H9 (cell line): Measurements from ENCODE around the gene ADAMTSL2. TPM values are rescaled to one million over a fixed set of nuclear protein-coding genes. Genes with fewer than 3 reads are reported as not detected.

ENCODE experiments used
- DNase-seq: peaks from one replicate; pipeline ENCODE4 v3.0.0-alpha.2; 2017
- H2AFZ ChIP-seq: one replicate; pipeline ENCODE4 v1.6.1; 2013; ENCODE audit warnings: mild to moderate bottlenecking, low read length, control low read depth, moderate library complexity
- H2AK5ac ChIP-seq: 2 replicates; pipeline ENCODE4 v1.6.1; 2013; ENCODE audit warnings: low read length, control low read depth, mixed read lengths; ENCODE audit not compliant: insufficient read length
- H2BK120ac ChIP-seq: one replicate; pipeline ENCODE4 v1.6.1; 2013; ENCODE audit warnings: low read depth, mild to moderate bottlenecking, low read length, control low read depth, inconsistent platforms; ENCODE audit not compliant: poor library complexity, severe bottlenecking
- H2BK12ac ChIP-seq: 2 replicates; pipeline ENCODE4 v1.6.1; 2013; ENCODE audit warnings: low read length, control low read depth, mixed read lengths, low read depth; ENCODE audit not compliant: insufficient read length
- H2BK15ac ChIP-seq: 2 replicates; pipeline ENCODE4 v1.6.1; 2013; ENCODE audit warnings: low read depth, low read length, control low read depth
- H2BK20ac ChIP-seq: one replicate; pipeline ENCODE4 v1.6.1; 2013; ENCODE audit warnings: low read depth, mild to moderate bottlenecking, low read length, control low read depth, inconsistent platforms; ENCODE audit not compliant: poor library complexity, severe bottlenecking
- H2BK5ac ChIP-seq: 2 replicates; pipeline ENCODE4 v1.6.1; 2013; ENCODE audit warnings: low read length, control low read depth, mixed read lengths; ENCODE audit not compliant: insufficient read length
- H3K14ac ChIP-seq: 2 replicates; pipeline ENCODE4 v1.6.1; 2013; ENCODE audit warnings: low read length, control low read depth; ENCODE audit not compliant: insufficient read depth
- H3K18ac ChIP-seq: 2 replicates; pipeline ENCODE4 v1.6.1; 2013; ENCODE audit warnings: low read depth, mild to moderate bottlenecking, mixed read lengths, low read length, control low read depth; ENCODE audit not compliant: insufficient read length
- H3K23ac ChIP-seq: 2 replicates; pipeline ENCODE4 v1.6.1; 2013; ENCODE audit warnings: low read length, control low read depth, mixed read lengths, low read depth; ENCODE audit not compliant: insufficient read length
- H3K23me2 ChIP-seq: 2 replicates; pipeline ENCODE4 v1.6.1; 2013; ENCODE audit warnings: low read depth, mild to moderate bottlenecking, mixed read lengths, low read length, control low read depth; ENCODE audit not compliant: insufficient read length, poor library complexity, severe bottlenecking
- H3K27ac ChIP-seq: 2 replicates; pipeline ENCODE4 v1.5.1; 2013; ENCODE audit warnings: low read length, control low read depth, mixed read lengths, low read depth; ENCODE audit not compliant: insufficient read length
- H3K27me3 ChIP-seq: 2 replicates; pipeline ENCODE4 v1.6.1; 2013; ENCODE audit warnings: low read length, control low read depth, inconsistent platforms; ENCODE audit not compliant: insufficient read depth
- H3K4ac ChIP-seq: 2 replicates; pipeline ENCODE4 v1.6.1; 2013; ENCODE audit warnings: low read depth, mild to moderate bottlenecking, control low read depth, inconsistent platforms, low read length, moderate library complexity
- H3K4me1 ChIP-seq: 2 replicates; pipeline ENCODE4 v1.6.1; 2013; ENCODE audit warnings: low read length, control low read depth, inconsistent platforms; ENCODE audit not compliant: insufficient read depth
- H3K4me2 ChIP-seq: 2 replicates; pipeline ENCODE4 v1.6.1; 2013; ENCODE audit warnings: low read length, control low read depth, mixed read lengths; ENCODE audit not compliant: insufficient read length, insufficient read depth
- H3K56ac ChIP-seq: 2 replicates; pipeline ENCODE4 v1.6.1; 2013; ENCODE audit warnings: low read depth, mild to moderate bottlenecking, mixed read lengths, low read length, control low read depth; ENCODE audit not compliant: insufficient read length
- H3K79me1 ChIP-seq: 2 replicates; pipeline ENCODE4 v1.6.1; 2013; ENCODE audit warnings: low read depth, mild to moderate bottlenecking, moderate library complexity, low read length, control low read depth, inconsistent platforms; ENCODE audit not compliant: insufficient read depth, poor library complexity, severe bottlenecking
- H3K79me2 ChIP-seq: 2 replicates; pipeline ENCODE4 v1.6.1; 2013; ENCODE audit warnings: low read length, control low read depth, inconsistent platforms; ENCODE audit not compliant: insufficient read depth
- H3K9ac ChIP-seq: 2 replicates; pipeline ENCODE4 v1.6.1; 2013; ENCODE audit warnings: low read length, control low read depth, mixed read lengths; ENCODE audit not compliant: insufficient read length; ENCODE audit errors: extremely low read depth
- H3K9me3 ChIP-seq: one replicate; pipeline ENCODE4 v1.6.1; 2013; ENCODE audit warnings: low read depth, low read length, inconsistent platforms; ENCODE audit not compliant: control insufficient read depth
- H3T11ph ChIP-seq: one replicate; pipeline ENCODE4 v1.6.1; 2013; ENCODE audit warnings: mild to moderate bottlenecking, low read length, control low read depth, inconsistent platforms
- H4K20me1 ChIP-seq: one replicate; pipeline ENCODE4 v1.6.1; 2013; ENCODE audit not compliant: control insufficient read depth, insufficient read length, insufficient read depth
- H4K5ac ChIP-seq: 2 replicates; pipeline ENCODE4 v1.6.1; 2013; ENCODE audit warnings: low read depth, mild to moderate bottlenecking, mixed read lengths, low read length, control low read depth; ENCODE audit not compliant: insufficient read length
- H4K8ac ChIP-seq: replicated peaks from 2 replicates; pipeline ENCODE4 v1.6.1; 2013; ENCODE audit warnings: low read length, control low read depth, mixed read lengths, low read depth; ENCODE audit not compliant: insufficient read length
- H4K91ac ChIP-seq: 2 replicates; pipeline ENCODE4 v1.6.1; 2013; ENCODE audit warnings: low read depth, mild to moderate bottlenecking, moderate library complexity, mixed read lengths, low read length, control low read depth; ENCODE audit not compliant: insufficient read length
- H3K27ac Mint-ChIP-seq, 3 experiments: 2 replicates in 2 of 3; 3 replicates in 1 of 3; pipeline ENCODE4 v1.8.0; 2020 to 2021; ENCODE audit warnings: mixed read lengths in 3 of 3, mild to moderate bottlenecking in 1 of 3, moderate library complexity in 1 of 3
- H3K27me3 Mint-ChIP-seq: 2 replicates; pipeline ENCODE4 v1.8.0; 2021; ENCODE audit warnings: low read depth, mild to moderate bottlenecking, moderate library complexity, mixed read lengths
- H3K36me3 Mint-ChIP-seq, 3 experiments: 2 replicates in 2 of 3; 3 replicates in 1 of 3; pipeline ENCODE4 v1.8.0; 2020 to 2021; ENCODE audit warnings: low read depth in 3 of 3, mixed read lengths in 3 of 3; ENCODE audit not compliant: insufficient read depth in 1 of 3
- H3K4me1 Mint-ChIP-seq, 2 experiments: 2 replicates each; pipeline ENCODE4 v1.8.0; 2020; ENCODE audit warnings: mixed read lengths in 2 of 2
- H3K4me3 Mint-ChIP-seq, 2 experiments: 2 replicates in 1 of 2; 3 replicates in 1 of 2; pipeline ENCODE4 v1.8.0; 2020 to 2021; ENCODE audit warnings: mild to moderate bottlenecking in 2 of 2, mixed read lengths in 2 of 2, moderate library complexity in 1 of 2
- H3K9me3 Mint-ChIP-seq, 2 experiments: 2 replicates in 1 of 2; 3 replicates in 1 of 2; pipeline ENCODE4 v1.8.0; 2020; ENCODE audit warnings: mild to moderate bottlenecking in 2 of 2, mixed read lengths in 2 of 2, moderate library complexity in 1 of 2
- WGBS: extraction: QIAGEN DNeasy Blood & Tissue Kit; methylation state at CpG from one replicate; pipeline ENCODE4 v1.1.7; 2013; ENCODE audit warnings: missing lambda C conversion rate, low lambda C conversion rate, mixed read lengths; ENCODE audit not compliant: insufficient read length; ENCODE audit errors: extremely low coverage; 5-methylcytosine and 5-hydroxymethylcytosine counted together
- total RNA-seq: library from RNA; stranded (reverse); gene quantifications from 2 replicates; pipeline ENCODE4 v1.2.1, GENCODE V29; 2021
- TF ChIP-seq, protein P1 (sequence below): fragments of 200-600 bp; sonication (generic); conservative IDR thresholded peaks from 3 replicates; pipeline ENCODE4 v1.8.0; 2021; ENCODE audit warnings: antibody characterized with exemption, mild to moderate bottlenecking

ADAMTSL2 gene
- total RNA-seq, 1 experiment from 2014 or later, result 0.61 TPM

DNA sequence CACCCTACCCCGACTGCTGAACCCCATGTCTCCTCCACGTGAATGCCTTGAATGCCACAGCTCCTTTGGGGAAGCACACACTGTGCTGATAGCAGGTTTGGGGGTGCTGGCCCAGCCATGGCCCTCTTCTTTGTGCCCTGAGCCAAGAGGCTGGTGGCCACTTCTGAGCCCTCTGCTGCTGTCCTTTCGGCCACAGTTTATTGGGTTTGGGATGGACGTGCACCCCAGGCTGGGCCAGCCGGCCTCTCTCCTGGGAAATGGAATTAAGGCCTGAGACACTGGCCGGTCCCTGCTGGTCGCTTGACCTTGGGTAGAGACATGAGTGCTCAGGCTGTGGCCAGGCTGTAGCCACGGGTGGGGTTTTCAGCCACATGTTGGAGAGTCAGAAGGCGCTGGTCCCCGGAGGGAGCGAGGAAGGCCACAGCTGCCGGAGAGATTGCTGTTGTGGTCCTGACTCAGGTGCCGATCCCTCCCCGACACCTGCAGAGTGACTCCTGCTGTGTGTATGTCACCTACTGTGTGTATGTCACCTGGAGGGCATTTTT is 48.1 kb downstream of the ADAMTSL2 start:
- no peaks in the 10 kb centered on the region for H3K36me3 Mint-ChIP-seq
- no peak overlapping the region for H2BK15ac ChIP-seq
- no peak overlapping the region for H3K18ac ChIP-seq
- no peak overlapping the region for H3K27ac ChIP-seq
- no peak overlapping the region for H2BK120ac ChIP-seq
- H4K5ac ChIP-seq, result no peak overlapping the region
- peaks cover 3% of the 10 kb centered on the region for H3K27me3 Mint-ChIP-seq
- WGBS, result no CpG with 5 or more reads among the region's 14 CpGs
- H2AFZ ChIP-seq, result no peak overlapping the region
- no peak overlapping the region for H2BK12ac ChIP-seq
- H4K8ac ChIP-seq, result no peak overlapping the region
- no peaks in the 10 kb centered on the region; the same call in 1 of the 2 replicates for H3K4me1 ChIP-seq
- H3K9ac ChIP-seq, result no peak overlapping the region
- no peaks in the 10 kb centered on the region for H3K9me3 ChIP-seq
- no peak overlapping the region for H2BK5ac ChIP-seq
- no peaks in the 10 kb centered on the region for H3K9me3 Mint-ChIP-seq
- no peak for DNase-seq
- no peak overlapping the region for H3T11ph ChIP-seq
- H3K79me1 ChIP-seq, result no peaks in the 10 kb centered on the region
- no peak overlapping the region for H2BK20ac ChIP-seq
- H3K23me2 ChIP-seq, result no peaks in the 10 kb centered on the region
- H3K23ac ChIP-seq, result no peak overlapping the region
- peaks cover 47 to 61% of the 10 kb centered on the region in 2 experiments for H3K4me1 Mint-ChIP-seq
- no peaks in the 10 kb centered on the region for H3K27me3 ChIP-seq
- no peak overlapping the region for H3K4ac ChIP-seq
- H4K91ac ChIP-seq, result no peak overlapping the region
- no peaks in the 10 kb centered on the region for H3K79me2 ChIP-seq
- no peak overlapping the region for H3K27ac Mint-ChIP-seq
- no peak overlapping the region for H3K56ac ChIP-seq
- no peak overlapping the region for H3K4me2 ChIP-seq
- H3K4me3 Mint-ChIP-seq, result no peak overlapping the region
- H2AK5ac ChIP-seq, result no peak overlapping the region
- no peak overlapping the region; the same call in 1 of the 2 replicates for H3K14ac ChIP-seq
- H4K20me1 ChIP-seq, result no peaks in the 10 kb centered on the region
- TF ChIP-seq, protein P1, sequence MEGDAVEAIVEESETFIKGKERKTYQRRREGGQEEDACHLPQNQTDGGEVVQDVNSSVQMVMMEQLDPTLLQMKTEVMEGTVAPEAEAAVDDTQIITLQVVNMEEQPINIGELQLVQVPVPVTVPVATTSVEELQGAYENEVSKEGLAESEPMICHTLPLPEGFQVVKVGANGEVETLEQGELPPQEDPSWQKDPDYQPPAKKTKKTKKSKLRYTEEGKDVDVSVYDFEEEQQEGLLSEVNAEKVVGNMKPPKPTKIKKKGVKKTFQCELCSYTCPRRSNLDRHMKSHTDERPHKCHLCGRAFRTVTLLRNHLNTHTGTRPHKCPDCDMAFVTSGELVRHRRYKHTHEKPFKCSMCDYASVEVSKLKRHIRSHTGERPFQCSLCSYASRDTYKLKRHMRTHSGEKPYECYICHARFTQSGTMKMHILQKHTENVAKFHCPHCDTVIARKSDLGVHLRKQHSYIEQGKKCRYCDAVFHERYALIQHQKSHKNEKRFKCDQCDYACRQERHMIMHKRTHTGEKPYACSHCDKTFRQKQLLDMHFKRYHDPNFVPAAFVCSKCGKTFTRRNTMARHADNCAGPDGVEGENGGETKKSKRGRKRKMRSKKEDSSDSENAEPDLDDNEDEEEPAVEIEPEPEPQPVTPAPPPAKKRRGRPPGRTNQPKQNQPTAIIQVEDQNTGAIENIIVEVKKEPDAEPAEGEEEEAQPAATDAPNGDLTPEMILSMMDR, result no peak
